ENCODE data around the gene PLPP4.
A peak's percentile ranks its signal among the peaks of the same experiment; 100 is the strongest.

- TF ChIP-seq ZNF274 (IDR thresholded peaks at IDR 0.05; ENCODE audit: low read depth, low read length) (no peak), EGR1 (IDR thresholded peaks at IDR 0.05; ENCODE audit: low read depth) (no peak), CTCF (IDR thresholded peaks at IDR 0.05 in 2 of 3, conservative IDR thresholded peaks at IDR 0.05 in 1 of 3; ENCODE audit: borderline replicate concordance in 1 of 3, insufficient read depth in 1 of 3, low read depth in 2 of 3, low read length in 2 of 3) (peak in 2 of 3 experiments; percentile 34 to 40; a peak in 3 of 6 replicates), CEBPB (IDR thresholded peaks at IDR 0.05; ENCODE audit: low read depth) (no peak), RAD21 (IDR thresholded peaks at IDR 0.05; ENCODE audit: low read depth) (peak; percentile 44), REST (IDR thresholded peaks at IDR 0.05; ENCODE audit: low read depth) (no peak), EZH2phosphoT487 (IDR thresholded peaks at IDR 0.05; ENCODE audit: borderline replicate concordance) (no peak), POLR2A (IDR thresholded peaks at IDR 0.05; ENCODE audit: borderline replicate concordance, extremely low read depth, insufficient read depth, insufficient read length) (no peak), SRF (IDR thresholded peaks at IDR 0.05; ENCODE audit: low read depth) (no peak), YY1 (IDR thresholded peaks at IDR 0.05; ENCODE audit: extremely low read depth, insufficient replicate concordance, low read depth, low read length) (no peak)
Measured at GRCh38 chr10:120580918-120581895, 124.2 kb downstream of the PLPP4 start.
